ENCODE results near the gene ASTN2.

Gene ASTN2

DNA sequence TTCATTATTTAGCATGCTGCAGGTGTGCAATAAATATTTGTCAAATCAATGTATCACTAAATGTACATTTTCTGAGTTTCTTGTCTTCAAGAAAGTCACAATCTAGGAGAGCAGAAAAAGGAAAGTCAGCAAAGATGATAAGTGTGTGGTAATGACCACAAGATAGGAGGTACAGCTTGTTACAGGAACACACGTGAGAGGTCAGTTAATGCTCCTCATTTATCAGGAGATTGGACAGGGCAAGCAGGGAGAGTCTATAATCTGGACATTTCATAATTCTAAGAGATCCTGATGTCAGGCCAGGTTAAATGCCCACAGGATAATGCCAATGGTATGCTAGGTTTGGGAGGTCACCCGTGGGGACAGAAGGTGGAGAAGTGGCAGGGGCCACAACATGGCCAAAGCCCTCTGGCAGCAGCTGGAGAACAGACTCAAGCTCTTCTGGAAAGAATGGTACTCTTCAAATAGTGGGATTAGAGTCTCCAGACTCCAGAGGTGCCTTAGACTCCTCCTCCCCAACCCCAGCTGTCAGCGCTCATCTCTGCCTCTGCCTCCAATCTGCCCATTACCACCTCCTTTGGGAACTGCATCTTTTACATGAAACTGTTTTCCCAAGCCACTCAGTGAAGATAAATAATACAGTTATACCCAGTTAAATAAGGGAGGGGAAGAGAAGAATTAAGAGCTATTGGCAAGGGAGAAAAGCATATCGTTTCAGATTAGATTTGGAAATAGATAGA is 114.3 kb downstream of the ASTN2 start:
- no peak for DNase-seq (ENCODE audit: low read depth in 3 of 3)

DNA sequence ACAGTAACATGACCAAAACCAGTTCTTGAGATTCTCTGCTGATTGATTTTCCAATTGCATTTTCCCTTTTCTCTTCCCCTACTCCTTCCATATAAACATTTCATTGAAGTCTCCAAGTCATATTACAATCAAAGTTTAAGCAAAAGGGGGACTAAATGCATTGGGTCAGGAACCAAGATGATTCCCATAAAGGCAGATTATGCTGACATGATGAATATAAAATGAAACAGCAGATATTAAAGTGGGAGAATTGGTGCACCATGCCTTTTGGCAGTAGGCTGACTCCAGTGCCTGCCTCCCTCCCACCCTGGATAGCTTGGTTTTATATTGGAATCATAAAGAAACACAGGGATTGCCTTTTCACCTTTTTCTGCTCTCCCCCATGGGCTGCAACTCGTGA is 118.4 kb downstream of the ASTN2 start:
- DNase-seq (ENCODE audit: low read depth in 3 of 3), result no peak

GRCh38 chr9:117293206-117294114 is 121.4 kb downstream of the ASTN2 start:
- no peak for DNase-seq (ENCODE audit: low read depth in 3 of 3)

- no peak for DNase-seq (ENCODE audit: low read depth in 3 of 3)
Observed at GRCh38 chr9:117290856-117291622, 123.8 kb downstream of the ASTN2 start.

GRCh38 chr9:117290306-117290840 is 124.5 kb downstream of the ASTN2 start:
- DNase-seq (ENCODE audit: low read depth in 3 of 3), result no peak

GRCh38 chr9:117286245-117286644 is 128.6 kb downstream of the ASTN2 start:
- DNase-seq (ENCODE audit: low read depth in 3 of 3), result no peak

DNA sequence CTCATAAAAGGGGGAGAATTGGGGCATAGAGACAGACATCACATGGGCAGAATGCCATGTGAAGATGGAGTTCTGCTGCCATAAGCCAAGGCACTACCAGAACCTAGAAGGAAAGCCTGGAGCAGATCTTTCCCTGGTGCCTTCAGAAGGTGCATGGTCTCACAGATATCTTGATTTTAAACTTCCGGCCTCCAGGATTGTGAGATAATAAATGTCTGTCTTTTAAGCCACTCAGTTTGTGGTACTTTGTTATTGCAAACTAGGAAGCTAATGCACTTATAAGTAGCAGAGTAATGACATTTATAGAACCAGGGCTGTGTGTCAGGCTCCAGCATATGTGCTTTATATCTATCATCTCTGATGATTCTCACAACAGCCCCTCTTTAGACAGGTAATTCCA is 130.4 kb downstream of the ASTN2 start:
- no peak for DNase-seq (ENCODE audit: low read depth in 3 of 3)

DNA sequence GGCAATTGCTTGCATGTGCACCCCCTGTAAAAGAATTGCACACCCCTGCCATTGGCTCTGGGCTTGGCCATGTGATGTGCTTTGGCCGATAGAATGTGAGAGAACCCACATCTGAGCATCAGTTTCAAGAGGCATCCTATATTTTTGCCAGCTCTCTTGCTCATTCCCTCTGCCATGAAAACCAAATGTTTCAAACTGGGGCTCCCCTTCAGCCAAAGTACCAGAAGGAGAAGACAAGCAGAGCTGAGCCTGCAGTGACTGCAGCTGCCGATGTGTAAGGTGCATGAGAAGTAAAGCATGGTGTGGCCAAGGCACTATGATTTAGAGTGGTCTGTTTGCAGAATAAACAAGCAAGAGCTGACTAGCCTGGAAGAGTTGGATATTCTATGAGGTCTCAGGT is 132.3 kb downstream of the ASTN2 start:
- no peak for DNase-seq (ENCODE audit: low read depth in 3 of 3)

DNA sequence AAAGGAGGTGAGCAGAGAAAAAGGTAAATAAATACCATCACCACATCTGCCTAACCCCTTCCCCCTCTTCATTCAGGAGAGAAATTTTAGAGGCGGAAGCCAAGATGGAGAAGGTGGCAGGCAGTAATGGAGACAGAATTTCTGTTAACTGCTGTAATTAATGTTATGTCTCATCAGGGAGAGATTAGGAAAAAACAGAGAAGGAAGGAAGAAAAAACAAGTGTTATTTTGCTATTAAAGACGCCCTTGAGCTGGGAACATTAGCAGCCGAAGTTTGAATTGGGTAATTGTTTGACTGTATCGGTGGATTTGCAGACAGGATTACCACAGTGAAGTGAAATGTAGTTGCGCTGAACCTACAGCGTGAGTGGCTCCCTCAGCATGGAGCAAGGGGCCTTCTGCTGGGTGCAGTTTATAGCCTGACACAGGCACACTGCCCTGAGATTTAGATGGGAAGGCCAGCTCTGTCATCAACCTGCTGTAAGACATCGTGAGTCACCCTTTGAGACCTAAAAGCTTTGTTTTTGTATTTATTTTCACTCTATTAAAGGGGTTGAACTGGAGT is 136.3 kb downstream of the ASTN2 start:
- DNase-seq (ENCODE audit: low read depth in 3 of 3), result no peak

DNA sequence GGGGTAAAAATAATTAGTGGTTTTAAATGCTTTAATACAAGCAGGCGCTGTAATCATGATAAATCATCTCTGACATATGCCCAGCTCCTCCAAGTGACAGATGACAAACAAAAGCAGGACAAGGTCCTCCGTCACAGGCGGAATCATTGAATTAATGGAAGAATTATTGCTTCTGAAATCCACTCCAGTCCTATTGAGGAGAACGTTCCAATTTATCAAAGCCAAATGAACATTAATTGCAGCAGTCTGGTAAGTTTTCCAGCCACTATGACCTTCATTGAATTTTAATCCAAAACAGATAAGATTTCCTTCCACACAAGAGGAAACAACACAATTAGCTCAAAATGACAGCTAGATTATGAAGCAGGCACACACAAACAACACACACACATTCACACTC is 136.8 kb downstream of the ASTN2 start:
- no peak for DNase-seq (ENCODE audit: low read depth in 3 of 3)

GRCh38 chr9:117276444-117276843 is 138.4 kb downstream of the ASTN2 start:
- no peak for DNase-seq (ENCODE audit: low read depth in 3 of 3)

GRCh38 chr9:117273612-117274011 is 141.2 kb downstream of the ASTN2 start:
- DNase-seq (ENCODE audit: low read depth in 3 of 3), result no peak

- DNase-seq (ENCODE audit: low read depth in 3 of 3), result no peak
Observed at GRCh38 chr9:117268847-117269446, 145.9 kb downstream of the ASTN2 start.

DNA sequence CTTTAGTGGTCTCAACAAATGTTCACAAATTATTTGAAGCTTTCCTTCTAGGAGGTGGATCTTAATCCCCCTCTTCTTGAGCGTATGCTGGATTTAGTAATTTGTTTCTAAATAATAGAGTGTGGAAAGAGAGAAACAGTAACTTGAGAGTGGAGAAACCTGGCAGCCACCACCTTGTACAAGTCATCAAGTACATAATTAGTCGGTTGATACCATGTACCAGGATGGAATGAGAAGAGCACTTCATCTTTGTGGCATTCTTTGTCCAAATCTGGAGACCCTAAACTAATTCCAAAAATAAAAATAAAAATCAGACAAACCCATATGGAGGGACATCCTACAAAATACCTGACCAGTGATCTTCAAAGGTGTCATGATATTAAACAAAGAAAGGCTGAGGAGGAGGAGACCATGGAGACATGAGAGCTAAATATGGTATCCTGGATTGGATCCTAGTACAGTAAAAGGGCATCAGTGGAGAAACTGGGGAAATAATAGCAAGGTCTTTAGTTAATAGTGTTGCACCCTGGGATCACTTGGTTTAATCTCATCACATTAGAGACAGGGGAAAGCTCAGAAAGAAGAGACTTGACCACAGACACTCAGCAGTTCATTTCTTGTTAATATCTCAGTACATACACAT is 147.9 kb downstream of the ASTN2 start:
- DNase-seq (ENCODE audit: low read depth in 3 of 3), result no peak

DNA sequence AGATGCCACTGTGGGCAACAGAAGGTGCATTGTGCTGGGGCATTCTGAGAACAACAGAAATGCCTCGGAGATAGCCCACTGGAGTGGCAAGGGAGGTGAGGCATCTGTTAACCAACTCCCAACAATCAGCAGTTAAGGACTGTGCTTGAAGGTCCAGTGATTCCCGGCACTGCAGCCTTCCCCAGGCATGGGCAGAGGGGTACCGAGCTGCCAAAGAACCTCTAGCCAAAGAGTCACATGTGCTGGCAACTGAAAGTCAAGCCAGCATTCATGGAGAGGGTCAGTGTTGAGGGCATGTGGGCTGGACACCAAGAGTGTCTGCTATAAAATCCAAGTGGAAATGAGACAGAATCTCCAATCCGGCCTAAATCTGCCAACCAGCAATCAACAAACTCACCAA is 149.6 kb downstream of the ASTN2 start:
- no peak for DNase-seq (ENCODE audit: low read depth in 3 of 3)

GRCh38 chr9:117258184-117258866 is 156.5 kb downstream of the ASTN2 start:
- no peak for DNase-seq (ENCODE audit: low read depth in 3 of 3)

- DNase-seq (ENCODE audit: low read depth in 3 of 3), result no peak
Observed at GRCh38 chr9:117253261-117253660, 161.6 kb downstream of the ASTN2 start.

- no peak for DNase-seq (ENCODE audit: low read depth in 3 of 3)
Observed at GRCh38 chr9:117250610-117251215, 164.1 kb downstream of the ASTN2 start.

GRCh38 chr9:117249799-117250198 is 165.1 kb downstream of the ASTN2 start:
- no peak for DNase-seq (ENCODE audit: low read depth in 3 of 3)

GRCh38 chr9:117247266-117247665 is 167.6 kb downstream of the ASTN2 start:
- DNase-seq (ENCODE audit: low read depth in 3 of 3), result no peak

All from stimulated activated CD4-positive, alpha-beta T cell treated with anti-CD3 and anti-CD28 coated beads, TNF-alpha, amount 100 ng/mL, for 24 hours (primary cell).